K562 (cell line): Measurements from ENCODE around the gene CNIH3. TPM values are rescaled to one million over a fixed set of nuclear protein-coding genes. Genes with fewer than 3 reads are reported as not detected.

Experiments used
- ATAC-seq: fragments of 200-7000 bp; cut with Tn5 transposase; 3 replicates; pipeline ENCODE4 v1.9.1; 2020; ENCODE audit warnings: moderate library complexity
- BruUV-seq: library from RNA; stranded (reverse); fragments of 400-500 nt; replicated peaks from 2 replicates; lab custom pipeline; 2021; lab: Mats Ljungman, UMichigan
- CTCF ChIA-PET: fragments of 300-600 bp; formaldehyde crosslinking; extraction: SDS; loops from one replicate; lab custom pipeline; 2021; ENCODE audit warnings: low intra/inter-chr PET ratio; lab: Yijun Ruan, JAX
- POLR2A ChIA-PET: fragments of 300-600, 350-650 bp; sonication (Branson Sonifier 250); formaldehyde crosslinking; extraction: SDS; loops from one replicate; lab custom pipeline; 2021; ENCODE audit warnings: antibody characterized with exemption, inconsistent platforms; lab: Yijun Ruan, JAX
- DNase-seq, 4 experiments: peaks; one replicate each; pipeline versions ENCODE4 v3.0.0 to v3.0.0-alpha.2; 2011 to 2018; ENCODE audit warnings: low spot score in 3 of 4, mixed read lengths in 3 of 4; ENCODE audit errors: extremely low read depth in 1 of 4
- FAIRE-seq: peaks from 2 replicates; lab custom pipeline; 2011; peaks lifted over from hg19 to GRCh38; lab: Jason Lieb, UNC
- H2AFZ ChIP-seq: 2 replicates; pipeline ENCODE4 v1.6.0; 2011; ENCODE audit warnings: low read depth, low read length, control low read depth, inconsistent platforms
- H3K27ac ChIP-seq: fragments of 200-600 bp; 3 replicates; pipeline ENCODE4 v1.8.0; 2011; ENCODE audit warnings: low read depth, mild to moderate bottlenecking, control low read depth, inconsistent platforms, low read length, moderate library complexity, mixed read lengths; ENCODE audit errors: extremely low read depth
- H3K27me3 ChIP-seq, 2 experiments: fragments of 300-600 bp in 1 of 2; 2 replicates in 1 of 2; 3 replicates in 1 of 2; pipeline versions ENCODE4 v1.6.0 to v1.8.0; 2011; ENCODE audit warnings: inconsistent platforms in 2 of 2, low read length in 2 of 2, mild to moderate bottlenecking in 1 of 2, mixed read lengths in 1 of 2, moderate library complexity in 1 of 2; ENCODE audit not compliant: control insufficient read depth in 2 of 2, insufficient read depth in 2 of 2
- H3K36me3 ChIP-seq: fragments of 300-600 bp; 3 replicates; pipeline ENCODE4 v1.8.0; 2011; ENCODE audit warnings: mild to moderate bottlenecking, low read length, inconsistent platforms; ENCODE audit not compliant: control insufficient read depth, insufficient read depth
- H3K4me1 ChIP-seq, 2 experiments: fragments of 200-600 bp in 1 of 2; replicated peaks in 1 of 2; 2 replicates in 1 of 2; 3 replicates in 1 of 2; pipeline versions ENCODE4 v1.5.1 to v1.8.0; 2011; ENCODE audit warnings: inconsistent platforms in 2 of 2, low read length in 2 of 2, mild to moderate bottlenecking in 1 of 2, mixed read lengths in 1 of 2, moderate library complexity in 1 of 2; ENCODE audit not compliant: control insufficient read depth in 2 of 2, insufficient read depth in 2 of 2
- H3K4me2 ChIP-seq: 2 replicates; pipeline ENCODE4 v1.6.1; 2011; ENCODE audit warnings: low read length, control low read depth, inconsistent platforms, mixed read lengths; ENCODE audit not compliant: insufficient read depth
- H3K4me3 ChIP-seq: fragments of 200-600 bp; sonication (generic), shearing (Covaris generic); 2 replicates; pipeline ENCODE4 v1.5.1; 2016; ENCODE audit warnings: control low read depth, inconsistent platforms
- H3K79me2 ChIP-seq: fragments of 200-600 bp; 3 replicates; pipeline ENCODE4 v1.8.0; 2011; ENCODE audit warnings: low read length, inconsistent platforms; ENCODE audit not compliant: control insufficient read depth, insufficient read depth
- H3K9ac ChIP-seq, 2 experiments: 2 replicates each; pipeline versions ENCODE4 v1.6.0 to v1.6.1; 2011; ENCODE audit warnings: low read depth in 2 of 2, low read length in 2 of 2, control low read depth in 1 of 2, inconsistent platforms in 1 of 2, mild to moderate bottlenecking in 1 of 2, mixed read lengths in 1 of 2; ENCODE audit not compliant: insufficient read depth in 1 of 2
- H3K9me1 ChIP-seq: one replicate; pipeline ENCODE4 v1.6.0; 2011; ENCODE audit warnings: inconsistent platforms, mild to moderate bottlenecking, low read length, moderate library complexity; ENCODE audit not compliant: control insufficient read depth, insufficient read depth
- H3K9me3 ChIP-seq: replicated peaks from 2 replicates; pipeline ENCODE4 v1.5.1; 2011; ENCODE audit warnings: low read depth, low read length, inconsistent platforms; ENCODE audit not compliant: control insufficient read depth, insufficient read depth
- H4K20me1 ChIP-seq: replicated peaks from 2 replicates; pipeline ENCODE4 v1.6.1; 2011; ENCODE audit warnings: low read length, inconsistent platforms, mixed read lengths; ENCODE audit not compliant: control insufficient read depth, insufficient read depth
- ELF4 ChIP-seq: fragments of 450-650 bp; formaldehyde crosslinking; IDR thresholded peaks from 2 replicates; pipeline ENCODE4 v1.4.0; 2022; ENCODE audit warnings: missing genetic modification characterization
- KLF10 ChIP-seq: fragments of 250-450 bp; sonication (Bioruptor Pico); IDR thresholded peaks from 2 replicates; pipeline ENCODE4 v1.6.1; 2021; ENCODE audit warnings: matching md5 sums
- KLF6 ChIP-seq: fragments of 250-450 bp; sonication (Bioruptor Pico); IDR thresholded peaks from 2 replicates; pipeline ENCODE4 v1.4.0; 2020; ENCODE audit warnings: mild to moderate bottlenecking, moderate library complexity, borderline replicate concordance
- RNF2 ChIP-seq: sonication (generic); IDR thresholded peaks from 2 replicates; pipeline ENCODE4 v1.6.1; 2016
- WHSC1 ChIP-seq: IDR thresholded peaks from one replicate; pipeline ENCODE4 v1.6.1; 2012; ENCODE audit warnings: low read length, control low read depth, inconsistent platforms
- XRCC4 ChIP-seq: IDR thresholded peaks from one replicate; pipeline ENCODE4 v1.6.1; 2011; ENCODE audit not compliant: insufficient read depth, insufficient read length; ENCODE audit errors: extremely low read depth
- ZNF3 ChIP-seq: fragments of 250-450 bp; sonication (Bioruptor Pico); IDR thresholded peaks from 2 replicates; pipeline ENCODE4 v1.5.0; 2021; ENCODE audit warnings: mild to moderate bottlenecking, moderate library complexity
- ZNF764 ChIP-seq: fragments of 250-450 bp; sonication (Bioruptor Pico); IDR thresholded peaks from 2 replicates; pipeline ENCODE4 v1.4.0; 2020; ENCODE audit warnings: low read depth, mild to moderate bottlenecking, moderate library complexity
- WGBS: fragments of 100-300 bp; shearing (Covaris generic); methylation state at CpG from one replicate; pipeline ENCODE4 v1.1.6; 2016; ENCODE audit warnings: low coverage, mixed read lengths; ENCODE audit not compliant: insufficient coverage; ENCODE audit errors: missing lambda C conversion rate; 5-methylcytosine and 5-hydroxymethylcytosine counted together
- in situ Hi-C: fragments of 300-500 bp; cut with MboI; formaldehyde crosslinking; loops from 4 replicates; pipeline ENCODE4 v1.15.0; 2018; ENCODE audit warnings: inconsistent platforms, mixed read lengths
- intact Hi-C: fragments of 100-400 bp; cut with micrococcal nuclease; formaldehyde crosslinking; loops from 2 replicates; pipeline ENCODE4 v1.14.2; 2022
- polyA plus RNA-seq, 8 experiments: library from polyadenylated mRNA; depleted of rRNA in 4 of 8; stranded (reverse) in 5 of 8; unstranded in 3 of 8; fragments of >200 nt; fragmentation: Nextera tagmentation in 2 of 8; fragmentation: Illumina TruSeq in 1 of 8; extraction: Ambion mirVana in 2 of 8; extraction: Trizol in 1 of 8; gene quantifications; 2 replicates each; pipeline versions ENCODE4 v1.2.1 to v1.2.3, GENCODE V29; 2011 to 2014; ENCODE audit warnings: inconsistent platforms in 1 of 8, missing spikeins in 1 of 8
- total RNA-seq, 7 experiments: library from RNA; depleted of rRNA in 6 of 7; stranded (reverse); fragments of >200 nt in 6 of 7; fragmentation: Illumina TruSeq in 2 of 7; extraction: Trizol in 2 of 7; gene quantifications; 2 replicates each; pipeline versions ENCODE4 v1.2.1 to v1.2.3, GENCODE V29; 2011 to 2021; ENCODE audit warnings: low replicate concordance in 1 of 7
- TF ChIP-seq, protein P1 (sequence below): fragments of 250-450 bp; sonication (Bioruptor Pico); IDR thresholded peaks from 2 replicates; pipeline ENCODE4 v1.8.0; 2021; ENCODE audit warnings: borderline replicate concordance, mild to moderate bottlenecking, moderate library complexity; ENCODE audit not compliant: poor library complexity, severe bottlenecking
- TF ChIP-seq, protein P2 (sequence below): fragments of 450-650 bp; formaldehyde crosslinking; IDR thresholded peaks from 2 replicates; pipeline ENCODE4 v1.4.0; 2022; ENCODE audit warnings: mild to moderate bottlenecking, moderate library complexity
- TF ChIP-seq, protein P3 (sequence below): sonication (generic); IDR thresholded peaks from 2 replicates; pipeline ENCODE4 v1.6.1; 2016
- TF ChIP-seq, protein P4 (sequence below): fragments of 450-650 bp; formaldehyde crosslinking; conservative IDR thresholded peaks from 2 replicates; pipeline ENCODE4 v1.4.0; 2022; ENCODE audit warnings: mild to moderate bottlenecking, missing genetic modification characterization

The CNIH3 gene
- total and polyA plus RNA-seq, 9 of the 15 experiments (the other 6 are each of a cell fraction or from before 2014, with no cell fraction given) = 0.14 to 1.8 (median 0.79) TPM

DNA sequence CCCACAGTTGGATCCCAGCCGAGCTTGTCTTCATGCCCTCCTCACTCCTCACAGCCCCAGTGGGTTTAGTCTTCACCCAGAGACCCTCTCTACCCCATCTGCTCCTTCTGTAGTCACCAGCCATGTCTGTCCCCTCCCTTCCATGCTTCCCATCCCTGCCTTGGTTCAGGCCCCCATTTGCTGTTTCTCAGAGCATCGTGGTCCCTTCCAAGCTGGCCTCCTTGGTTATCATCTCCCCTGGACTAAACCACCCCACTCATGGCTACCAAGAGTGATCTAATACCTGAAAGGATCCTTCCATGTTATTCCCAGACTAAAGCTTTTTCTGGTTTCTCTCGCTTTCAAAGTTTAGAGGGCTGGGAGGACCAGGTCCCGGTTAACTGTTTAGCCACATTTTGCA is 8.3 kb downstream of the CNIH3 start:
- POLR2A ChIA-PET = interaction anchor here (1.2 kb wide), 1 partner anchor 12 kb away, joined by 4 read pairs; no protein-coding TSS in a partner anchor

DNA sequence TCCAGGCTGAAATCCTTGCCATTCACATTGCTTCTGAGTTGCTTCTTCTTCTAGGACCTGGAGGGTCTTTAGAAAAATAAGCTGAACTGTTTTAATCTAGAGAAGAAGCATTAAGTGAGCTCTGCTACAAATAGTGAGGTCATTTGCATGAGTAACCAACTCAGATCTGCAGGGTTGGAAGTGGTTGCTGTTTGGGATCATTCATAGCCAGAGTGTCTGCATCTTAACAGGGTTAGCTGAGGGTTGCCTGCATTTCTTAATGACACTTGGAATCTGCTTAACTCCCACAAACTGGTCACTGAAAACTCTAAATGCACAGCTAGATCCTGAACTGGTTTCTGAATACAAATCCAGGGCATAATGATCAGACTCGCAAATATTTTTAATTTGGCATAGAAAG is 9.9 kb downstream of the CNIH3 start:
- H2AFZ ChIP-seq = no peak overlapping the region
- no peaks in the 10 kb centered on the region for H4K20me1 ChIP-seq
- DNase-seq (no peak), ATAC-seq (no peak), FAIRE-seq (no peak)
- BruUV-seq = no TSS peak
- H3K27me3 ChIP-seq = peaks cover 33 to 66% of the 10 kb centered on the region in 2 experiments; a peak in 4 of 5 replicates
- H3K4me3 ChIP-seq = no peak overlapping the region
- ChIA-PET POLR2A (interaction anchor here (1.2 kb wide), 1 partner anchor 12 kb away, joined by 4 read pairs; no protein-coding TSS in a partner anchor), CTCF (no interaction called here)
- no peaks in the 10 kb centered on the region; the same call in 1 of the 2 replicates for H3K9me3 ChIP-seq
- no peak overlapping the region for H3K27ac ChIP-seq
- intact Hi-C loops (no loop called here), in situ Hi-C loops (no loop called here)
- no peaks in the 10 kb centered on the region for H3K36me3 ChIP-seq
- no peak overlapping the region for H3K4me2 ChIP-seq
- H3K79me2 ChIP-seq = no peaks in the 10 kb centered on the region
- no peaks in the 10 kb centered on the region for H3K9me1 ChIP-seq
- H3K4me1 ChIP-seq = no peaks in the 10 kb centered on the region; a peak in 1 of 5 replicates
- H3K9ac ChIP-seq = no peak overlapping the region
- 0% methylated on average over 1 of the region's 1 CpG for WGBS
- TF ChIP-seq, protein P1, sequence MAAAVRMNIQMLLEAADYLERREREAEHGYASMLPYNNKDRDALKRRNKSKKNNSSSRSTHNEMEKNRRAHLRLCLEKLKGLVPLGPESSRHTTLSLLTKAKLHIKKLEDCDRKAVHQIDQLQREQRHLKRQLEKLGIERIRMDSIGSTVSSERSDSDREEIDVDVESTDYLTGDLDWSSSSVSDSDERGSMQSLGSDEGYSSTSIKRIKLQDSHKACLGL (CRISPR knock-in tag) = no peak
- no peak for TF ChIP-seq ZNF3 (CRISPR knock-in tag)
- TF ChIP-seq, protein P2, sequence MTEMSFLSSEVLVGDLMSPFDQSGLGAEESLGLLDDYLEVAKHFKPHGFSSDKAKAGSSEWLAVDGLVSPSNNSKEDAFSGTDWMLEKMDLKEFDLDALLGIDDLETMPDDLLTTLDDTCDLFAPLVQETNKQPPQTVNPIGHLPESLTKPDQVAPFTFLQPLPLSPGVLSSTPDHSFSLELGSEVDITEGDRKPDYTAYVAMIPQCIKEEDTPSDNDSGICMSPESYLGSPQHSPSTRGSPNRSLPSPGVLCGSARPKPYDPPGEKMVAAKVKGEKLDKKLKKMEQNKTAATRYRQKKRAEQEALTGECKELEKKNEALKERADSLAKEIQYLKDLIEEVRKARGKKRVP (CRISPR knock-in tag) = no peak
- no peak for TF ChIP-seq KLF10 (CRISPR knock-in tag)
- no peak for TF ChIP-seq RNF2
- TF ChIP-seq, protein P3, sequence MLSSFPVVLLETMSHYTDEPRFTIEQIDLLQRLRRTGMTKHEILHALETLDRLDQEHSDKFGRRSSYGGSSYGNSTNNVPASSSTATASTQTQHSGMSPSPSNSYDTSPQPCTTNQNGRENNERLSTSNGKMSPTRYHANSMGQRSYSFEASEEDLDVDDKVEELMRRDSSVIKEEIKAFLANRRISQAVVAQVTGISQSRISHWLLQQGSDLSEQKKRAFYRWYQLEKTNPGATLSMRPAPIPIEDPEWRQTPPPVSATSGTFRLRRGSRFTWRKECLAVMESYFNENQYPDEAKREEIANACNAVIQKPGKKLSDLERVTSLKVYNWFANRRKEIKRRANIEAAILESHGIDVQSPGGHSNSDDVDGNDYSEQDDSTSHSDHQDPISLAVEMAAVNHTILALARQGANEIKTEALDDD = no peak
- no peak for TF ChIP-seq ZNF764
- no peak for TF ChIP-seq WHSC1
- TF ChIP-seq XRCC4 = no peak

More for the DNA sequence above, 8.3 kb downstream of the CNIH3 start:
- intact Hi-C loops = no loop called here
- no peak for ATAC-seq
- Histone ChIP-seq H4K20me1 (no peaks in the 10 kb centered on the region), H3K27ac (no peak overlapping the region), H3K4me2 (no peak overlapping the region), H3K9me3 (no peaks in the 10 kb centered on the region; the same call in 1 of the 2 replicates), H3K36me3 (no peaks in the 10 kb centered on the region), H3K79me2 (no peaks in the 10 kb centered on the region), H3K27me3 (peaks cover 23 to 50% of the 10 kb centered on the region in 2 experiments; a peak in 4 of 5 replicates), H3K4me1 (no peaks in the 10 kb centered on the region; a peak in 1 of 5 replicates), H3K9ac (no peak overlapping the region), H3K9me1 (no peaks in the 10 kb centered on the region), H3K4me3 (no peak overlapping the region), H2AFZ (no peak overlapping the region)
- 0% methylated on average over 3 of the region's 4 CpGs for WGBS
- no peak for TF ChIP-seq KLF6 (CRISPR knock-in tag)
- TF ChIP-seq, protein P4, sequence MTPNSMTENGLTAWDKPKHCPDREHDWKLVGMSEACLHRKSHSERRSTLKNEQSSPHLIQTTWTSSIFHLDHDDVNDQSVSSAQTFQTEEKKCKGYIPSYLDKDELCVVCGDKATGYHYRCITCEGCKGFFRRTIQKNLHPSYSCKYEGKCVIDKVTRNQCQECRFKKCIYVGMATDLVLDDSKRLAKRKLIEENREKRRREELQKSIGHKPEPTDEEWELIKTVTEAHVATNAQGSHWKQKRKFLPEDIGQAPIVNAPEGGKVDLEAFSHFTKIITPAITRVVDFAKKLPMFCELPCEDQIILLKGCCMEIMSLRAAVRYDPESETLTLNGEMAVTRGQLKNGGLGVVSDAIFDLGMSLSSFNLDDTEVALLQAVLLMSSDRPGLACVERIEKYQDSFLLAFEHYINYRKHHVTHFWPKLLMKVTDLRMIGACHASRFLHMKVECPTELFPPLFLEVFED = 0 out of 2 replicates have a peak, but pooled peaks have one; percentile 2
- TF ChIP-seq ELF4 (CRISPR knock-in tag) = no peak
- no peak for DNase-seq
- in situ Hi-C loops = no loop called here
- no peak for FAIRE-seq
- CTCF ChIA-PET = no interaction called here
- no TSS peak for BruUV-seq
